ENCODE measurements around the gene FHIT. TPM values are rescaled to one million over a fixed set of nuclear protein-coding genes. Genes with fewer than 3 reads are reported as not detected.

The FHIT gene
- total and polyA plus RNA-seq, 7 donors, result 2.4 to 10.2 (median 6.1) TPM

GRCh38 chr3:60758831-60759230 is 492.4 kb downstream of the FHIT start:
- intact Hi-C loops (cut with DNase I), result no loop called here
- Histone ChIP-seq H3K27ac (no peak overlapping the region), H3K36me3 (no peaks in the 10 kb centered on the region), H3K27me3 (no peaks in the 10 kb centered on the region), H3K9me3 (no peaks in the 10 kb centered on the region), H3K4me3 (no peak overlapping the region), H3K4me1 (no peaks in the 10 kb centered on the region)
- TF ChIP-seq POLR2AphosphoS5 (IDR thresholded peaks at IDR 0.05), result no peak
- no peak for TF ChIP-seq POLR2A (IDR thresholded peaks at IDR 0.05)
- no peak for TF ChIP-seq EP300 (IDR thresholded peaks at IDR 0.05)
- TF ChIP-seq CTCF (IDR thresholded peaks at IDR 0.05), result no peak
- DNase-seq, result no peak
- 90 to 93% methylated on average over 5 of the region's 5 CpGs for WGBS, 2 donors

DNA sequence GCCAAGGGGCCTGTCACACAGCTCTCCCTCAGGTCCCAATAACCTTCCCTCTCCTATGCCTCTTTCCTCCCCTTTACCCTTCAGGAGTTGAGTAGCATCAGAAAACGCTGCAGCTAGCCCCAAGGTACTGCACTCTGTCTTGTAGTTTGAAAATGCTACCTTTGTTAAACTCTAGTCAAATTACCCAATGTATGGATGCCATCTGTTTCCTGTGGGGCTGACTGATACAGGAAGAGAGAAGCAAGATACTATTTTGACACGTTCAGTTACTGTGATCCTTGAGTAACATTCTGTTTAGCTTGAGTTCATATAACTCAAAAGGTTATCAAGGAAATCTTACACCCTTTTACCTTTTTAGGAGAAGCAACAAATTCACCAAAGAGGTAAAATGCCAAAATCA is 493.1 kb downstream of the FHIT start:
- H3K9me3 ChIP-seq, result no peaks in the 10 kb centered on the region
- DNase-seq, result no peak
- H3K27me3 ChIP-seq, result no peaks in the 10 kb centered on the region
- 51 to 82% methylated on average over 2 of the region's 2 CpGs for WGBS, 2 donors
- intact Hi-C loops (cut with DNase I), result no loop called here
- no peak overlapping the region for H3K4me3 ChIP-seq
- TF ChIP-seq EP300 (IDR thresholded peaks at IDR 0.05), result no peak
- TF ChIP-seq POLR2A (IDR thresholded peaks at IDR 0.05), result no peak
- no peak for TF ChIP-seq POLR2AphosphoS5 (IDR thresholded peaks at IDR 0.05)
- TF ChIP-seq CTCF (IDR thresholded peaks at IDR 0.05), result no peak
- no peak overlapping the region for H3K27ac ChIP-seq
- H3K36me3 ChIP-seq, result no peaks in the 10 kb centered on the region
- H3K4me1 ChIP-seq, result no peaks in the 10 kb centered on the region

DNA sequence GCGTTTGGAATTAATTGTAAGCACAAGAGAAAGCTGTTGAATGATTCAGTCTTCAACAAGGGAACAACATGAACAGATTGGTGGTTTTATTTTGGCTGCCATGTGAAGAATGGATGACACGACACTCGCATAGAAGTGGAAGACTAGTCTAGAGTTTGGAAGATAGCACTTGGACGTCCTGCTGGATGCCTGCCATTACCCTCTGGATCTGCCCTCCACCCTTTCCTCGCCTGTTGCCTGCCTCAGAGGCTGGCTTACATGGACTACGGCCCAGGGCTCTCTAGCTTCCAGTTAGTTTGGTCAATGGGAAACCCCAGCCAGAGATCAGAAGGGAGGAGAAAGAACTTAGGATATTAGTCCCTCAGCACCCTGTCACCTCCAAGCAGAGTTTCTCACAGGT is 493.5 kb downstream of the FHIT start:
- WGBS, 2 donors, result 79 to 84% methylated on average over 6 of the region's 6 CpGs
- Histone ChIP-seq H3K4me1 (no peaks in the 10 kb centered on the region), H3K27me3 (no peaks in the 10 kb centered on the region), H3K4me3 (no peak overlapping the region), H3K27ac (no peak overlapping the region), H3K36me3 (no peaks in the 10 kb centered on the region), H3K9me3 (no peaks in the 10 kb centered on the region)
- intact Hi-C loops (cut with DNase I), result no loop called here
- no peak for DNase-seq
- no peak for TF ChIP-seq EP300 (IDR thresholded peaks at IDR 0.05)
- TF ChIP-seq CTCF (IDR thresholded peaks at IDR 0.05), result no peak
- no peak for TF ChIP-seq POLR2A (IDR thresholded peaks at IDR 0.05)
- no peak for TF ChIP-seq POLR2AphosphoS5 (IDR thresholded peaks at IDR 0.05)

DNA sequence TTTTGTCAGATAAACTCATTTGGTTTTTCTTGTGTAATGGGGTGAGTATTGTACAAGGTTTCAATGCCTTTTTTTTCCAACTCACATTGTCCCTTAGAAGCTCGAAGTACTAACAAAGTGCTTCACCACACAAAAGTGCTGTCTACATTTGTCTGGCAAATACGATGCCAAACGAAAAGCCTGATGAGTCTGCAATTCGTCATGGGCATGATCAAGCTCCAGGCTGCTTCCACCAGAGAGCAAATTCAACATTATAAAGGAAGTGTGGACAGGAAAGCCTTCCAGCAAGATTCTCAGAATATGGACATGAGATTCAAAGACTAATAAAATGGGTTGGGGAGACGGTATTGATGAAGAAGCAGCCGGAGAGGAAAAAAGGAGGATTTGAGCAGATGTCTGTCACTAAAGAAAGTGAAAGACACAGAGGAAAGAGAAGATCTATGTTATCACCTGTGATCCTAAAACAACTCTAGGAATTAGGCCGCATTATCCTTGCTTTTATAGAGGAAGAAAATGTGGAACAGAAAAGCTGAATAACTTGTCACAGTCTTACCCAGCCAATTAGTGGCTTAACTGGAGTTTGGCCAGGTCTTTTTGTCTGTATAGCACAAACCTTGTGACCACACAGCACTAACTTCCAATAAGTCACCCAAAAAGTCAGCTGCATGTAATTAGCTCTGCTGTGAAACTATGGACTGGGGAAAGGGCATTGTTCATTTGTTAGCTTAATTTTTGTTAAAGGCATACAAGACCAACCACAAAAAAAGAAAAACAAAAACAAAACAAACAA is 494.8 kb downstream of the FHIT start:
- H3K4me3 ChIP-seq, result no peak overlapping the region
- H3K27me3 ChIP-seq, result no peaks in the 10 kb centered on the region
- TF ChIP-seq EP300 (IDR thresholded peaks at IDR 0.05), result no peak
- TF ChIP-seq CTCF (IDR thresholded peaks at IDR 0.05), result no peak
- no peak for TF ChIP-seq POLR2AphosphoS5 (IDR thresholded peaks at IDR 0.05)
- no peak for TF ChIP-seq POLR2A (IDR thresholded peaks at IDR 0.05)
- DNase-seq, result no peak
- 79 to 87% methylated on average over 7 of the region's 7 CpGs for WGBS, 2 donors
- no peaks in the 10 kb centered on the region for H3K4me1 ChIP-seq
- intact Hi-C loops (cut with DNase I), result no loop called here
- no peak overlapping the region for H3K27ac ChIP-seq
- no peaks in the 10 kb centered on the region for H3K9me3 ChIP-seq
- no peaks in the 10 kb centered on the region for H3K36me3 ChIP-seq

DNA sequence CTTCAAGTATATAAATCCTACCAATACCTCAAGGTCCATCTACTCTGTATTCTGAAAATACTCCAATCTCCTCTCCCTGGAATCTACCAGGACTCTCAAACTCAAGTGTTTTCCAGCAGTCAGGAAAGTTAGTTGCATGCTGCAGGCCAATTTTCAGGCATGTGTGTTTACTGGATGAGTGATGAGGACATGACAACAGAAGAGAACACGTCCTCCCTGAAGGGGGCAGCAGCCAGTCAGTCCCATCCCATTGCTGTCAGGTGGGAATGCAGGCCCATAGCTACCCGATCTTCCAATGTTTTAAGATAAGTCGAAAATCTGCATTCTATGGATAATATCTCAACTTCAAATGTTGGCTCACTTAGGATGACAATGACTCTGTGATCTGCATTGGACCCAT is 496.2 kb downstream of the FHIT start:
- Histone ChIP-seq H3K27me3 (no peaks in the 10 kb centered on the region), H3K27ac (no peak overlapping the region), H3K36me3 (no peaks in the 10 kb centered on the region), H3K4me3 (no peak overlapping the region), H3K9me3 (peaks cover 0 to 5% (median 0%) of the 10 kb centered on the region in 4 donors), H3K4me1 (no peaks in the 10 kb centered on the region)
- no peak for DNase-seq
- intact Hi-C loops (cut with DNase I), result no loop called here
- WGBS, 2 donors, result 74 to 79% methylated on average over 3 of the region's 3 CpGs
- TF ChIP-seq POLR2A (IDR thresholded peaks at IDR 0.05) (no peak), CTCF (IDR thresholded peaks at IDR 0.05) (no peak), POLR2AphosphoS5 (IDR thresholded peaks at IDR 0.05) (no peak), EP300 (IDR thresholded peaks at IDR 0.05) (no peak)
